HEK293T (cell line): ENCODE measurements around the gene GRID1.

Experiments
- ARNT ChIP-seq: fragments of 450-650 bp; IDR thresholded peaks from 2 replicates; pipeline ENCODE4 v1.6.1; 2017; ENCODE audit warnings: mild to moderate bottlenecking
- ELF4 ChIP-seq: fragments of 450-650 bp; IDR thresholded peaks from 2 replicates; pipeline ENCODE4 v1.6.1; 2017; ENCODE audit warnings: antibody characterized with exemption
- L3MBTL2 ChIP-seq: fragments of 450-650 bp; conservative IDR thresholded peaks from 2 replicates; pipeline ENCODE4 v1.6.1; 2016; ENCODE audit warnings: mild to moderate bottlenecking
- LEF1 ChIP-seq: fragments of 450-650 bp; IDR thresholded peaks from 2 replicates; pipeline ENCODE4 v1.6.1; 2017; ENCODE audit warnings: mild to moderate bottlenecking, borderline replicate concordance
- SP1 ChIP-seq: fragments of 450-650 bp; IDR thresholded peaks from 2 replicates; pipeline ENCODE4 v1.6.1; 2017
- SUZ12 ChIP-seq: fragments of 450-650 bp; IDR thresholded peaks from 2 replicates; pipeline ENCODE4 v1.6.1; 2016; ENCODE audit warnings: mild to moderate bottlenecking

GRCh38 chr10:86330778-86331763 is 35.5 kb downstream of the GRID1 start:
- no peak for TF ChIP-seq SUZ12
- TF ChIP-seq LEF1 = no peak
- no peak for TF ChIP-seq SP1
- TF ChIP-seq L3MBTL2 = no peak
- no peak for TF ChIP-seq ARNT
- no peak for TF ChIP-seq ELF4
